GM19193 (cell line): Measurements from ENCODE around the gene KCNK7.

ENCODE experiments used
- POLR2A ChIP-seq: IDR thresholded peaks from 4 replicates; pipeline ENCODE4 v1.6.1; 2011; ENCODE audit not compliant: insufficient read depth, insufficient read length; ENCODE audit errors: extremely low read depth

KCNK7 gene

DNA sequence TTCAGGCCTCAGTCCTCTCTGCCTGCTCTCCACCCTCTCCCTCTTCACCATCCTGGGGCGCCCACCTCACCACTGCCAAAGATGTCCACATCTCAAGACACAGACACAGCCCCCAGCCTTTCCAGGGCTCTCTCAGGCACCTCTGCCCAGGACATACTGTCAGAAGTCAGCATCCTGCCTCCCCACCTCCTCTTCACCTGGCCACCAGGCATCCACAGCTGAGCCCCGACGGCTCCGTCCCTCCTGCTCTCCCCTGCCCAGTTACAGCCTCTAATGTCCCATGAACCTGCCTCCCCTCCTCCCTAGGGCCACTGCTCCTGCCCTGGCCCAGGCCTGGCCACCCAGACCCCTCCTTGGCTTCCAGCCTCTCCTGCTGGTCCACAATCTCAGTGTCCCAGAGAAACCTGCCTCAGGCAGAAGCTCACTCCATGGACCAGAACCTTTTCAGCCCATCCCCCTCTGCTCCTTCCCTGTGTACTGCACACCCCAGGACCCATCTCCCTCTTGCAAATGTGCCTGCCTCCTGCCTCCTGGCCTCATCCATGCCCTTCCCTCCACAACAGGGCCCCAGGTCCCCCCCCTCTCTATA lies 40.7 kb downstream of the KCNK7 start:
- TF ChIP-seq POLR2A = no peak

- no peak for TF ChIP-seq POLR2A
These were observed 41.4 kb downstream of the KCNK7 start for GRCh38 chr11:65554057-65554818.

DNA sequence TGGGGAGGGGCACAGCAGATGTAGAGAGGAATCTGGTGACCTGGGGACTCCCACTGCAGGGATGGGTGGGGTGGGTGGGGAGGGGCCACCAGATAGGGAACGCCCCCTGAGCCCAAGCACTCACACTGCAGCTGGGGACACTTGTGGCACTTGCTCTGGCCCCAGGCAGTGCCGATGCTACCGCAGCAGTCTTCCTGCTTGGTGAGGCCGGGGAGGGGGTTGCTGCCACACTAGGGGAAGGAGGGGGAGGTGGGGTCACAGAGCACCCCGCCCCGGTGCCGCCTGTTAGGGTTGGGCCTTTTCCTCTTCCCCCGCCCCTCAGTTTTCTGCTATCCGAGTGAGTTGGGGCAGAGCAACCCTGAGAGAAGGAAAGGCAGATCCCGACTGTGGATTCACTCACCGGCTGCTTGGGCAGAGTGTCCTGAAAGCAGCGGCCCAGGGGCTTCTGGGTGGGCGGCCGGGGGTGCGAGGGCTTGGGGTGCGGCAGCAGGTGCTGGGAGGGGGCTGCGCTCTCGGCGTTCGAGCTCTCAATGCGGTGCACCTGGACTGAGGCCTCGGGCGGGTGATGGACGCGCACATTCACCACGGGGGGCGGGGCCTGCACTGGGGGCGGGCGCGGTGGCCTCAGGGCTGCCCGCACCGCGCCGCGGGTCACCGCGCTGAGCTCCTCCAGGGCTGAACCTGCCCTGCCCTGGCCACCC lies 42.1 kb downstream of the KCNK7 start:
- TF ChIP-seq POLR2A = no peak

GRCh38 chr11:65552388-65552951 lies 43.1 kb downstream of the KCNK7 start:
- no peak for TF ChIP-seq POLR2A

GRCh38 chr11:65551572-65552387 lies 43.8 kb downstream of the KCNK7 start:
- TF ChIP-seq POLR2A = peak; percentile 23

DNA sequence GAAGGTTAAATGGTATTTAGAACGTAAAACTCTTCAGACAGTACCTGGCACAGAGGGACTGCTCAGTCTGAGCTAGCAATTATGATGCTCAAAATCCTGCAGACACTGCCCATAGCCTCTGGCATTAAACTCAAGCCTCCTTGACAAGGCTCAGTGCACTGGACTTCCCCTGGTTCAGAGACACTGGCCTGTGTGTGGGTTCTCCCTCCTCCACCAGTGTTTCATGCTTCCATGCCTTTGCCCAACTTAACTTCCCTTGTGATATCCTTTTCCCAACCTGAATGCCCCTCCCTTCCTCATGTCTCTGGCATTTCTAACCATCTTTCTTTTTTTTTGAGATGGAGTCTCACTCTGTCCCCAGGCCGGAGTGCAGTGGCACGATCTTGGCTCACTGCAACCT lies 46.5 kb downstream of the KCNK7 start:
- TF ChIP-seq POLR2A = no peak

GRCh38 chr11:65548395-65548794 lies 47.2 kb downstream of the KCNK7 start:
- no peak for TF ChIP-seq POLR2A

- no peak for TF ChIP-seq POLR2A
These were observed 48.0 kb downstream of the KCNK7 start for GRCh38 chr11:65547446-65548125.

DNA sequence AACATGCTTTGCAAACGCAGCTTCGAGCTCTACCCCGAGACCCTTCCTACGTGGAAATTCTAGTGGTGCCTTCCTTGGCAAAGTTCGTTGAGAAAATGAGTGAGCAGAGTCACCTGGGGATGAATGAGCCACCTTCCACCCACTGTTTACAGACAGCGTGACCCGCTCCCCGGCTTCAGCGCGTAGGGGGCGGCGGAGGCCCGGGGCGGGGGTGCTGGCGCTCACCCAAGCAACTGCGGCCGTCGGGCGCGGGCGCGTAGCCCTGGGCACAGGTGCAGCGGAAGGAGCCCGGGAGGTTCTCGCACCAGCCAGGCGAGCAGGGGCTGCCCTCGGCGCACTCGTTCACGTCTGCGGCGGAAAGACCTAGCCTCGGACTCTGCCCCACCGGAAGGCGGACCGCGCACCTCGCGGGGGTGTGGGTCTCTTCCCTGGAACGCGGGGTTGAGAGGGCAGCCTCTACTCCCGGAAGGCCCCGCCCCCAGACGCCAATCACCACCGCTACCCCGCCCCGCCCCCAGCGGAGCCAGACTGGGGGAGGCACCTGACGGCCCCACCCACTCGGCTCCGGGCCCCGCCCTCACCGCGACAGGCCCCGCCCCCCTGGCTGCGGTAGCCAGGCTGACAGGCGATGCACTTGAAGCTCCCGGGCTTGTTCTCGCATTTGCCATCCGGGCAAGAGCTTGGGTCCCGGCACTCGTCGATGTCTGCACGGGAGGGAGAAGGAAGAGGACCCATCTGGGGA lies 49.2 kb downstream of the KCNK7 start:
- TF ChIP-seq POLR2A = peak; percentile 36

- TF ChIP-seq POLR2A = no peak
These were observed 49.8 kb downstream of the KCNK7 start for GRCh38 chr11:65545853-65546216.
